Trophoblast cell (in vitro differentiated cells and primary cell): ENCODE results near the gene OSCAR.

Source experiments
- DNase-seq, 2 donors: peaks; one replicate each; pipeline ENCODE4 v3.0.0-alpha.2; 2016
- H2AFZ ChIP-seq: 2 replicates; pipeline ENCODE4 v1.6.1; 2013; ENCODE audit warnings: low read length, moderate library complexity, mild to moderate bottlenecking; ENCODE audit not compliant: insufficient read depth, poor library complexity
- H2AK5ac ChIP-seq: 2 replicates; pipeline ENCODE4 v1.6.1; 2013; ENCODE audit warnings: mild to moderate bottlenecking, low read length
- H2BK120ac ChIP-seq: 2 replicates; pipeline ENCODE4 v1.6.1; 2013; ENCODE audit warnings: low read length, mild to moderate bottlenecking, moderate library complexity; ENCODE audit not compliant: insufficient read depth, poor library complexity
- H2BK12ac ChIP-seq: 2 replicates; pipeline ENCODE4 v1.6.1; 2013; ENCODE audit warnings: mild to moderate bottlenecking, low read length, moderate library complexity
- H2BK5ac ChIP-seq: 2 replicates; pipeline ENCODE4 v1.6.1; 2013; ENCODE audit warnings: low read length, low read depth, moderate library complexity, mild to moderate bottlenecking; ENCODE audit not compliant: poor library complexity
- H3K14ac ChIP-seq: 2 replicates; pipeline ENCODE4 v1.6.1; 2013; ENCODE audit warnings: mild to moderate bottlenecking, low read length
- H3K18ac ChIP-seq: 2 replicates; pipeline ENCODE4 v1.6.1; 2013; ENCODE audit warnings: mild to moderate bottlenecking, low read length
- H3K23ac ChIP-seq: 2 replicates; pipeline ENCODE4 v1.6.1; 2013; ENCODE audit warnings: low read length
- H3K27ac ChIP-seq: 2 replicates; pipeline ENCODE4 v1.5.1; 2013; ENCODE audit warnings: low read depth, mild to moderate bottlenecking, inconsistent platforms, low read length, moderate library complexity
- H3K27me3 ChIP-seq: 2 replicates; pipeline ENCODE4 v1.6.1; 2013; ENCODE audit warnings: inconsistent platforms, mild to moderate bottlenecking, low read length, moderate library complexity; ENCODE audit not compliant: insufficient read depth
- H3K36me3 ChIP-seq, 2 experiments: 1 replicate in 1 of 2; 2 replicates in 1 of 2; pipeline ENCODE4 v1.6.1; 2013; ENCODE audit warnings: low read length in 2 of 2, mild to moderate bottlenecking in 2 of 2, moderate library complexity in 1 of 2; ENCODE audit not compliant: insufficient read depth in 2 of 2, control insufficient read depth in 1 of 2
- H3K4ac ChIP-seq: 2 replicates; pipeline ENCODE4 v1.6.1; 2013; ENCODE audit warnings: low read depth, mild to moderate bottlenecking, low read length, moderate library complexity
- H3K4me1 ChIP-seq, 2 experiments: 1 replicate in 1 of 2; 2 replicates in 1 of 2; pipeline ENCODE4 v1.6.1; 2013; ENCODE audit warnings: low read length in 2 of 2, mild to moderate bottlenecking in 2 of 2, moderate library complexity in 1 of 2; ENCODE audit not compliant: insufficient read depth in 2 of 2, control insufficient read depth in 1 of 2
- H3K4me2 ChIP-seq: 2 replicates; pipeline ENCODE4 v1.6.1; 2013; ENCODE audit warnings: inconsistent platforms, mild to moderate bottlenecking, low read length, moderate library complexity
- H3K4me3 ChIP-seq: 2 replicates; pipeline ENCODE4 v1.5.1; 2013; ENCODE audit warnings: mild to moderate bottlenecking, low read depth, low read length, inconsistent platforms
- H3K79me1 ChIP-seq: one replicate; pipeline ENCODE4 v1.6.1; 2013; ENCODE audit warnings: low read length
- H3K79me2 ChIP-seq: 2 replicates; pipeline ENCODE4 v1.6.1; 2013; ENCODE audit warnings: low read length, mild to moderate bottlenecking; ENCODE audit not compliant: control insufficient read depth, insufficient read depth, poor library complexity
- H3K9ac ChIP-seq: 2 replicates; pipeline ENCODE4 v1.6.1; 2013; ENCODE audit warnings: mild to moderate bottlenecking, low read length
- H3K9me3 ChIP-seq: 2 replicates; pipeline ENCODE4 v1.6.1; 2013; ENCODE audit warnings: low read depth, mild to moderate bottlenecking, control low read depth, inconsistent platforms, low read length; ENCODE audit not compliant: insufficient read depth
- H4K12ac ChIP-seq: 2 replicates; pipeline ENCODE4 v1.6.1; 2013; ENCODE audit warnings: low read depth, mild to moderate bottlenecking, low read length, moderate library complexity
- H4K8ac ChIP-seq: 2 replicates; pipeline ENCODE4 v1.6.1; 2013; ENCODE audit warnings: low read depth, mild to moderate bottlenecking, low read length, moderate library complexity
- H4K91ac ChIP-seq: one replicate; pipeline ENCODE4 v1.6.1; 2013; ENCODE audit warnings: low read depth, mild to moderate bottlenecking, low read length, moderate library complexity
- WGBS: extraction: QIAGEN DNeasy Blood & Tissue Kit; methylation state at CpG from one replicate; pipeline ENCODE4 v1.1.7; 2013; ENCODE audit warnings: missing lambda C conversion rate; ENCODE audit not compliant: insufficient read length, insufficient coverage; ENCODE audit errors: extremely low coverage; 5-methylcytosine and 5-hydroxymethylcytosine counted together

Gene OSCAR

DNA sequence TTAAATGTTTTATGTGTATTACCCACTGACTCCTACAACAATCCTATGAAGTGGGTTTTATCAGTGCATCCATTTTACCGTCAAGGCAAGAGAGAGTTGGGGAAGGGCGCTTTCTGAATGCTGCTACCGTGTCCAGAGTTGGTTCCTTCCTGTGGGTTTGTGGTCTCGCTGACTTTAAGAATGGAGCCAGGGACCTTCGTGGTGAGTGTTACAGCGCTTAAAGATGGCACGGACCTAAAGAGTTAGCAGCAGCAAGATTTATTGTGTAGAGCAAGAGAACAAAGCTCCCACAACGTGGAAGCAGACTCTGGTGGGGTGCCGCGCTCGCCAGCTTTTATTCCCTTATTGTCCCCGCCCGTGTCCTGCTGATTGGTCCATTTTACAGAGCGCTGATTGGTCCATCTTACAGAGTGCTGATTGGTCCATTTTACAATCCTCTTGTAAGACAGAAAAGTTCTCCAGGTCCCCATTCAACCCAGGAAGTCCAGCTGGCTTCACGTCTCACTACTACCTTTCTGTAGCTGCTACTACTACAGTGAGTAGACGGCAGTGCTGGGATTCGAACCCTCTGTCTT, 6.1 kb downstream of the OSCAR start:
- Histone ChIP-seq H3K79me2 (no peaks in the 10 kb centered on the region), H3K9ac (no peak overlapping the region), H3K79me1 (no peaks in the 10 kb centered on the region), H2AK5ac (no peak overlapping the region), H4K12ac (no peak overlapping the region), H2BK120ac (no peak overlapping the region), H3K4me3 (no peak overlapping the region), H3K4ac (no peak overlapping the region), H3K18ac (no peak overlapping the region), H3K36me3 (no peaks in the 10 kb centered on the region), H2AFZ (no peak overlapping the region), H3K4me1 (peaks cover 3 to 6% of the 10 kb centered on the region in 2 experiments), H3K9me3 (peaks cover 7% of the 10 kb centered on the region), H4K8ac (no peak overlapping the region), H4K91ac (no peak overlapping the region), H3K27me3 (peaks cover 5% of the 10 kb centered on the region), H3K23ac (no peak overlapping the region), H2BK12ac (no peak overlapping the region), H2BK5ac (no peak overlapping the region), H3K27ac (no peak overlapping the region), H3K14ac (no peak overlapping the region), H3K4me2 (no peak overlapping the region)
- WGBS = no CpG with 5 or more reads among the region's 17 CpGs
- no peak for DNase-seq

DNA sequence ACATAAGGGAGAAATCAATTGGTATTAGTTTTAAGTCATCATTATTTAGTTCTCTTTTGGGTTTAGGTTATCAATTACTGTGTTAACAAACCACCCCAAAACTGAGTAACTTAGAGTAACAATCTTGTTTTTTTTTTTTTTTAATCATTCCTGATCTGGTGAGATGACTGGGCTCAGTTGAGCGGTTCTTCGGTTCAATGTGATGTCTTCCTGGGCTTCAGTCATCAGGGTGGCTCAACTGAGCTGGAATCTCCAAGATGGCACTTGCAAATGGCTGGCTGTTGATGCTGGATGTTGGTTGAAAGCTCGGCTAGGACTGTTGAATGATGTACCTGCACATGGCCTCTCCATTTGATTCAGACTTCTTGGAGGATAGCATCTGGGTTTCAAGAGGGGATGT, 16.2 kb downstream of the OSCAR start:
- no peak for DNase-seq
- Histone ChIP-seq H4K12ac (no peak overlapping the region), H3K4ac (no peak overlapping the region), H3K23ac (no peak overlapping the region), H3K18ac (no peak overlapping the region), H3K9me3 (peaks cover 7% of the 10 kb centered on the region), H4K91ac (no peak overlapping the region), H3K36me3 (no peaks in the 10 kb centered on the region), H3K27me3 (no peaks in the 10 kb centered on the region), H2BK12ac (no peak overlapping the region), H3K79me1 (no peaks in the 10 kb centered on the region), H3K4me3 (no peak overlapping the region), H3K9ac (no peak overlapping the region), H2BK120ac (no peak overlapping the region), H2AK5ac (no peak overlapping the region), H3K27ac (no peak overlapping the region), H4K8ac (no peak overlapping the region), H2AFZ (no peak overlapping the region), H2BK5ac (no peak overlapping the region), H3K4me2 (no peak overlapping the region), H3K14ac (no peak overlapping the region), H3K79me2 (no peaks in the 10 kb centered on the region), H3K4me1 (no peaks in the 10 kb centered on the region)
- whole genome bisulfite sequencing = no CpG with 5 or more reads among the region's 3 CpGs

DNA sequence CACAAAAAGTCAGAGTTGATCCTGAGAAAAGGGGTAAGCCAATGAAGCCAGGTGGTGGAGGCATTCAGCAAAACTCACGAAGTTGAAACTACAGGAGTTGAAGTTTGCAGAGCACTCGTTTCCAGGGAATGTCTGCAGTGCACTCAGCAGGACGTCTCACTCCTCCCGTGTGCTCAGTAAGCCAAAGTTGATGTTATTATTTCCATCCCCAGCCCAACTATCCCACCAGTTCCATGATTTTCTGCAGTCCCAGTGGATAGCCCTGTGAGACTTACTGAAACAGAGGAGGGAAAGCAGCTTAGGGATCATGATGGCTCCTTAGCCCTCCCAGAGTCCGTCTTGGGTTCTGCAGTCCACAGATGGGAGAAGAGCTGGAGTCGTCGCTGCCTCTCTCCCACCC, 19.6 kb downstream of the OSCAR start, which contains the start of gene TARM1:
Gene TARM1 (minus strand): TSS at position 334 of the 400 bp plus-strand sequence. CDS start 25 bp downstream, at position 309.
- H2AFZ ChIP-seq = no peak within 1 kb of the TSS
- H4K12ac ChIP-seq = no peak within 1 kb of the TSS
- no peak within 1 kb of the TSS for H3K23ac ChIP-seq
- no peak within 1 kb of the TSS for H3K4me2 ChIP-seq
- H3K79me1 ChIP-seq = no peaks in the 10 kb centered on the region
- no peak within 1 kb of the TSS for H3K27ac ChIP-seq
- H3K4me3 ChIP-seq = no peak within 1 kb of the TSS
- no peak within 1 kb of the TSS for H2BK5ac ChIP-seq
- no peak within 1 kb of the TSS for H2BK12ac ChIP-seq
- no peak within 1 kb of the TSS for H3K4ac ChIP-seq
- no peak within 1 kb of the TSS for H2AK5ac ChIP-seq
- no peak within 1 kb of the TSS for H3K9ac ChIP-seq
- no peaks in the 10 kb centered on the region for H3K4me1 ChIP-seq
- H3K14ac ChIP-seq = no peak within 1 kb of the TSS
- no peak within 1 kb of the TSS for H4K8ac ChIP-seq
- H3K18ac ChIP-seq = no peak within 1 kb of the TSS
- no peak within 1 kb of the TSS for H2BK120ac ChIP-seq
- WGBS = no CpG with 5 or more reads among the region's 7 CpGs
- H3K27me3 ChIP-seq = no peaks in the 10 kb centered on the region
- no peaks in the 10 kb centered on the region for H3K36me3 ChIP-seq
- no peak within 1 kb of the TSS for H4K91ac ChIP-seq
- no peak for DNase-seq
- H3K79me2 ChIP-seq = no peaks in the 10 kb centered on the region
- peaks cover 7% of the 10 kb centered on the region for H3K9me3 ChIP-seq

DNA sequence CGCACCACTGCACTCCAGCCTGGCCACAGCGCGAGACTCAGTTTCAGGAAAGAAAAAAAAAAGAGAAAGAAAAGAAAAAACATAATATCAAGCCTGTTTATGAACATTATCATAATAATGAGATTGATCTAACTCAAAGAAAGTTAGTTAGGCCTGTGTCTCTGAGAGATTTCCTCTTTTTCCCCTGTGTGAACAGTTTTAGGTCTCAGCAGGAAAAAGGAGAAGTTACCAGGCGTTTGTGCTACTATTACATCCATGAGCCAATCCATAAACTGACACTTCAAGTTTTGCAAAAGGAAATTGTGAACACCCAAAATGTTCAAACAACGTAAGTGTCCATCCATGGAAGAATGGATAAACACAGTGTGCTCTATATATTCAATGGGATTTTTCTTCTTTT, 23.3 kb downstream of the OSCAR start:
- H3K79me2 ChIP-seq = no peaks in the 10 kb centered on the region
- H3K4me2 ChIP-seq = no peak overlapping the region
- H3K79me1 ChIP-seq = no peaks in the 10 kb centered on the region
- peaks cover 7% of the 10 kb centered on the region for H3K9me3 ChIP-seq
- no peak overlapping the region for H2AK5ac ChIP-seq
- no peak overlapping the region for H2BK12ac ChIP-seq
- H3K9ac ChIP-seq = no peak overlapping the region
- H2BK120ac ChIP-seq = no peak overlapping the region
- no peak for DNase-seq
- WGBS = no CpG with 5 or more reads among the region's 5 CpGs
- no peak overlapping the region for H4K8ac ChIP-seq
- H3K4ac ChIP-seq = no peak overlapping the region
- no peak overlapping the region for H2BK5ac ChIP-seq
- no peak overlapping the region for H3K18ac ChIP-seq
- H3K27ac ChIP-seq = no peak overlapping the region
- no peak overlapping the region for H4K91ac ChIP-seq
- no peaks in the 10 kb centered on the region for H3K36me3 ChIP-seq
- no peaks in the 10 kb centered on the region for H3K4me1 ChIP-seq
- H3K27me3 ChIP-seq = no peaks in the 10 kb centered on the region
- H3K14ac ChIP-seq = no peak overlapping the region
- H2AFZ ChIP-seq = no peak overlapping the region
- no peak overlapping the region for H4K12ac ChIP-seq
- no peak overlapping the region for H3K4me3 ChIP-seq
- no peak overlapping the region for H3K23ac ChIP-seq
